Sigmoid colon (tissue), 7 donors: ENCODE measurements around the gene ACE. TPM values are rescaled to one million over a fixed set of nuclear protein-coding genes. Genes with fewer than 3 reads are reported as not detected.

ENCODE experiments used
- DNase-seq: peaks from one replicate; pipeline ENCODE4 v3.0.0-alpha.2; 2019
- H3K27ac ChIP-seq, 4 donors: fragments of 200-600 bp; sonication (generic); one replicate each; pipeline ENCODE4 v1.5.1; 2016 to 2019; ENCODE audit warnings: mild to moderate bottlenecking in 1 of 4
- H3K27me3 ChIP-seq, 3 donors: fragments of 200-600 bp; sonication (generic); one replicate each; pipeline ENCODE4 v1.5.1; 2019; ENCODE audit warnings: mild to moderate bottlenecking in 1 of 3
- H3K36me3 ChIP-seq, 4 donors: fragments of 200-600 bp; sonication (generic); one replicate each; pipeline ENCODE4 v1.5.1; 2016 to 2019
- H3K4me1 ChIP-seq, 4 donors: fragments of 200-600 bp; sonication (generic); one replicate each; pipeline ENCODE4 v1.5.1; 2017 to 2019
- H3K4me3 ChIP-seq, 4 donors: fragments of 200-600 bp; sonication (generic); one replicate each; pipeline ENCODE4 v1.5.1; 2017 to 2019; ENCODE audit warnings: mild to moderate bottlenecking in 2 of 4, moderate library complexity in 1 of 4
- H3K9me3 ChIP-seq, 4 donors: fragments of 200-600 bp in 3 of 4; sonication (generic) in 3 of 4; one replicate each; pipeline versions ENCODE4 v1.5.1 to v1.6.1; 2013 to 2019
- EP300 ChIP-seq, 4 donors: sonication (generic); formaldehyde crosslinking; IDR thresholded peaks; one replicate each; pipeline ENCODE4 v1.6.1; 2017; ENCODE audit warnings: antibody characterized with exemption in 4 of 4
- POLR2A ChIP-seq, 2 donors: fragments of 450-650 bp; IDR thresholded peaks; one replicate each; pipeline ENCODE4 v1.6.1; 2016; ENCODE audit warnings: antibody characterized with exemption in 2 of 2, mild to moderate bottlenecking in 2 of 2, moderate library complexity in 2 of 2
- POLR2AphosphoS5 ChIP-seq, 4 donors: sonication (generic); formaldehyde crosslinking; IDR thresholded peaks; one replicate each; pipeline ENCODE4 v1.6.1; 2017; ENCODE audit warnings: antibody characterized with exemption in 4 of 4
- WGBS, 2 donors: extraction: QIAGEN DNeasy Blood & Tissue Kit; methylation state at CpG; one replicate each; pipeline ENCODE4 v1.1.7; 2013; 5-methylcytosine and 5-hydroxymethylcytosine counted together
- intact Hi-C: fragments of 100-400 bp; cut with DNase I; formaldehyde crosslinking; loops from one replicate; pipeline ENCODE4 v1.15.1; 2023
- polyA plus RNA-seq, 3 donors: library from polyadenylated mRNA; stranded (reverse); fragments of 200-250 nt; gene quantifications; one replicate each; pipeline ENCODE4 v1.2.3, GENCODE V29; 2013
- total RNA-seq, 4 donors: library from RNA; depleted of rRNA; stranded (reverse); fragments of >200 nt; gene quantifications; one replicate each; pipeline ENCODE4 v1.1.0, GENCODE V29; 2016
- TF ChIP-seq, protein P1 (sequence below), 4 experiments: fragments of 450-650 bp in 3 of 4; fragments of 200-600 bp in 1 of 4; IDR thresholded peaks; one replicate each; pipeline ENCODE4 v1.5.1; 2016 to 2019; ENCODE audit warnings: antibody characterized with exemption in 4 of 4, mild to moderate bottlenecking in 3 of 4, moderate library complexity in 2 of 4
- donor health status: healthy with polysubstance abuse.
- donor health status: Bipolar disorder and iron deficiency.
- donor health status: healthy.

The ACE gene
- total and polyA plus RNA-seq, 7 donors: 1.4 to 24.9 (median 2.5) TPM

DNA sequence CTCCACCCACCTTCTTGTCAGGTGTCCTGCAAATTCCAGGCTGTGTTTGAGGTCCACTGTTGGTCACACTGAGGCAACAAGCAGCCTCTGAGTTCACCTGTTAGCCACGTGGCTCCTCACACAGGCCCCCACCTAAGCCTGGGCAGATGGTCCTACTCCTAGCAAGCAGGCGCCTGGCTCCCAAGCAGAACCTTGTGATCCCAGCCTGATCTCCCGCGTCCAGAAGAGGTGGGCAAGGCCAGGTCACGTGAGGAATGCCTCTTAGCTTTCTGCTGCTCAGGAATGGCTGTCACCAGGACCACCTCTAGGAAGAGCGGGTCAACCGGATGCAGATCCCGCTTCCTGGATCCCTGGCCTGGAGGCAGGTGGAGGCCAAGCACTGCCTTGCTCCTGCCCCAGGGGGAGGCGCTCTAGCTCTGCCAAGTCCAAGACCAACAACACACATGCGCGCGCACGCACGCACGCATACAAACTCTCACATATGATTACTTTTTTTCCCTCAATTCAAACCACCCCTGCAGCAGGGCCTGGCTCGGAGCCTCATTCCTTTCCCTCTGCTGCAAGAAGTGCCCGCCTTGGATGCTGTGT is 40.2 kb upstream of the ACE start:
- Histone ChIP-seq H3K4me1 (peaks cover 0 to 45% (median 38%) of the 10 kb centered on the region in 4 donors), H3K27me3 (peaks cover 0 to 17% (median 11%) of the 10 kb centered on the region in 3 donors), H3K4me3 (no peak overlapping the region), H3K27ac (no peak overlapping the region), H3K9me3 (no peaks in the 10 kb centered on the region), H3K36me3 (no peaks in the 10 kb centered on the region)
- TF ChIP-seq POLR2AphosphoS5 (IDR thresholded peaks at IDR 0.05) (no peak), EP300 (IDR thresholded peaks at IDR 0.05) (no peak), POLR2A (IDR thresholded peaks at IDR 0.05) (no peak)
- TF ChIP-seq, protein P1, sequence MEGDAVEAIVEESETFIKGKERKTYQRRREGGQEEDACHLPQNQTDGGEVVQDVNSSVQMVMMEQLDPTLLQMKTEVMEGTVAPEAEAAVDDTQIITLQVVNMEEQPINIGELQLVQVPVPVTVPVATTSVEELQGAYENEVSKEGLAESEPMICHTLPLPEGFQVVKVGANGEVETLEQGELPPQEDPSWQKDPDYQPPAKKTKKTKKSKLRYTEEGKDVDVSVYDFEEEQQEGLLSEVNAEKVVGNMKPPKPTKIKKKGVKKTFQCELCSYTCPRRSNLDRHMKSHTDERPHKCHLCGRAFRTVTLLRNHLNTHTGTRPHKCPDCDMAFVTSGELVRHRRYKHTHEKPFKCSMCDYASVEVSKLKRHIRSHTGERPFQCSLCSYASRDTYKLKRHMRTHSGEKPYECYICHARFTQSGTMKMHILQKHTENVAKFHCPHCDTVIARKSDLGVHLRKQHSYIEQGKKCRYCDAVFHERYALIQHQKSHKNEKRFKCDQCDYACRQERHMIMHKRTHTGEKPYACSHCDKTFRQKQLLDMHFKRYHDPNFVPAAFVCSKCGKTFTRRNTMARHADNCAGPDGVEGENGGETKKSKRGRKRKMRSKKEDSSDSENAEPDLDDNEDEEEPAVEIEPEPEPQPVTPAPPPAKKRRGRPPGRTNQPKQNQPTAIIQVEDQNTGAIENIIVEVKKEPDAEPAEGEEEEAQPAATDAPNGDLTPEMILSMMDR (IDR thresholded peaks at IDR 0.05): no peak
- intact Hi-C loops: no loop called here
- DNase-seq: no peak
- WGBS, 2 donors: 86 to 92% methylated on average over 17 of the region's 17 CpGs

DNA sequence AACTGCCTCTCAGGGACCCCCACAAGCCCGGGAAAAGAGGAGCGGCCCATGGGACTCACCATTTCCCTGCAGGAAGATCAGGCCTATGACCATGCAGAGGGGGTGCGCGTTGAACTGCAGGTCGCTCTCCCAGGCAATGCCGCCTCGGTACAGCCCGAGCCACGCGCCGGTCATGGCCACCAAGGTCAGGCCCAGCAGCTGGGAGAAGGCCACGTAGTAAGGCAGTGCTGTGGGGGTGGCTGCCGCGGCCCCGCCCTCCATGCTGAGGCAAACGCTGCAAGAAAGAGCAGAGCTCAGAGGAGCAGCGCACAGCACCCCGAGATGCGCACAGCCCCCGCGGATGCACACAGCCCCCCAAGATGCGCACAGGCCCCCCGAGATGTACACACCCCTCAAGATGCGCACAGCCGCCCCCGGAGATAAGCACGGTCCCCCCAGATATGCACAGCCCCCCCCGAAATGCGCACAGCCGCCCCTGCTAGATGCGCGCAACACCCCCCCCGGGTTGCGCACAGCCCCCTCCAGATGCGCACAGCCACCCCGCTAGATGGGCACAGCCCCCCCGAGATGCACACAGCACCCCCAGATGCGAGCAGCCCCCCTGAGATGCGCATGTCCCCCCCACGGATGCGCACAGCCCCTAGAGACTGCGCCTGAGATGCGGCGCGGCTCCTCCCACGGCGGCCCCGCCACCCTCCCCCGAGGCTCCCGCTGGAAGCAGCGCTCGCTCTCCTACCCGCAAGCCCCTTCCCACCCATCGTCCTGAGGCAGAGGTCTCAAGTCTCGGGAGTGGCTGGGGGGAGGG is 39.4 kb upstream of the ACE start:
- intact Hi-C loops: no loop called here
- peaks cover 0 to 45% (median 38%) of the 10 kb centered on the region in 4 donors for H3K4me1 ChIP-seq
- no peak for DNase-seq

GRCh38 chr17:63438092-63439051 is 38.5 kb upstream of the ACE start:
- no peak for DNase-seq
- 64 to 74% methylated on average over 46 of the region's 46 CpGs for WGBS, 2 donors
- no peak overlapping the region for H3K4me3 ChIP-seq
- peak overlapping the region in 2 of 4 donors; percentile 7 to 8 for H3K27ac ChIP-seq
- H3K9me3 ChIP-seq: no peaks in the 10 kb centered on the region
- intact Hi-C loops: no loop called here
- H3K36me3 ChIP-seq: no peaks in the 10 kb centered on the region
- peaks cover 0 to 17% (median 11%) of the 10 kb centered on the region in 3 donors for H3K27me3 ChIP-seq
- no peak for TF ChIP-seq POLR2A (IDR thresholded peaks at IDR 0.05)
- no peak for TF ChIP-seq EP300 (IDR thresholded peaks at IDR 0.05)
- no peak for TF ChIP-seq POLR2AphosphoS5 (IDR thresholded peaks at IDR 0.05)
- TF ChIP-seq, protein P1 (IDR thresholded peaks at IDR 0.05): no peak
- H3K4me1 ChIP-seq: peaks cover 0 to 39% (median 35%) of the 10 kb centered on the region in 4 donors

More for the DNA sequence above, 39.4 kb upstream of the ACE start:
- no peak overlapping the region for H3K27ac ChIP-seq
- WGBS, 2 donors: 81 to 89% methylated on average over 55 of the region's 55 CpGs
- TF ChIP-seq POLR2AphosphoS5 (IDR thresholded peaks at IDR 0.05) (no peak), EP300 (IDR thresholded peaks at IDR 0.05) (no peak), POLR2A (IDR thresholded peaks at IDR 0.05) (no peak)
- TF ChIP-seq, protein P1 (IDR thresholded peaks at IDR 0.05): no peak
- peaks cover 0 to 17% (median 11%) of the 10 kb centered on the region in 3 donors for H3K27me3 ChIP-seq
- no peak overlapping the region for H3K4me3 ChIP-seq
- H3K36me3 ChIP-seq: no peaks in the 10 kb centered on the region
- no peaks in the 10 kb centered on the region for H3K9me3 ChIP-seq

- intact Hi-C loops: no loop called here
- Histone ChIP-seq H3K36me3 (no peaks in the 10 kb centered on the region), H3K4me1 (peaks cover 0 to 26% (median 22%) of the 10 kb centered on the region in 4 donors), H3K27me3 (peaks cover 0 to 17% (median 11%) of the 10 kb centered on the region in 3 donors), H3K9me3 (no peaks in the 10 kb centered on the region), H3K4me3 (no peak overlapping the region), H3K27ac (peak overlapping the region; percentile 10 to 41 (median 25))
- TF ChIP-seq, protein P1 (IDR thresholded peaks at IDR 0.05): no peak
- TF ChIP-seq POLR2A (IDR thresholded peaks at IDR 0.05) (no peak), POLR2AphosphoS5 (IDR thresholded peaks at IDR 0.05) (no peak), EP300 (IDR thresholded peaks at IDR 0.05) (no peak)
- DNase-seq: no peak
- WGBS, 2 donors: 63 to 74% methylated on average over 8 of the region's 8 CpGs
These were observed 37.2 kb upstream of the ACE start for GRCh38 chr17:63439687-63440086.
